Epithelial cell of proximal tubule (primary cell): ENCODE results near the gene MYO18A. TPM values are rescaled to one million over a fixed set of nuclear protein-coding genes. Genes with fewer than 3 reads are reported as not detected.

Experiments used
- DNase-seq: peaks from one replicate; pipeline ENCODE4 v3.0.0-alpha.2; 2011; ENCODE audit warnings: low read depth
- H3K4me3 ChIP-seq: 2 replicates; pipeline ENCODE4 v1.5.1; 2011; ENCODE audit warnings: low read depth, mild to moderate bottlenecking, low read length
- total RNA-seq: library from RNA; depleted of rRNA; stranded (reverse); fragments of >200 nt; gene quantifications from 2 replicates; pipeline ENCODE4 v1.2.3, GENCODE V29; 2015
- TF ChIP-seq, protein P1 (sequence below): conservative IDR thresholded peaks from 2 replicates; pipeline ENCODE4 v1.5.1; 2012; ENCODE audit warnings: low read depth, mild to moderate bottlenecking, low read length

The MYO18A gene
- total RNA-seq, 1 donor from 2014 or later, result 34.2 TPM

GRCh38 chr17:29086628-29087332, 93.4 kb downstream of the MYO18A start:
- TF ChIP-seq, protein P1, sequence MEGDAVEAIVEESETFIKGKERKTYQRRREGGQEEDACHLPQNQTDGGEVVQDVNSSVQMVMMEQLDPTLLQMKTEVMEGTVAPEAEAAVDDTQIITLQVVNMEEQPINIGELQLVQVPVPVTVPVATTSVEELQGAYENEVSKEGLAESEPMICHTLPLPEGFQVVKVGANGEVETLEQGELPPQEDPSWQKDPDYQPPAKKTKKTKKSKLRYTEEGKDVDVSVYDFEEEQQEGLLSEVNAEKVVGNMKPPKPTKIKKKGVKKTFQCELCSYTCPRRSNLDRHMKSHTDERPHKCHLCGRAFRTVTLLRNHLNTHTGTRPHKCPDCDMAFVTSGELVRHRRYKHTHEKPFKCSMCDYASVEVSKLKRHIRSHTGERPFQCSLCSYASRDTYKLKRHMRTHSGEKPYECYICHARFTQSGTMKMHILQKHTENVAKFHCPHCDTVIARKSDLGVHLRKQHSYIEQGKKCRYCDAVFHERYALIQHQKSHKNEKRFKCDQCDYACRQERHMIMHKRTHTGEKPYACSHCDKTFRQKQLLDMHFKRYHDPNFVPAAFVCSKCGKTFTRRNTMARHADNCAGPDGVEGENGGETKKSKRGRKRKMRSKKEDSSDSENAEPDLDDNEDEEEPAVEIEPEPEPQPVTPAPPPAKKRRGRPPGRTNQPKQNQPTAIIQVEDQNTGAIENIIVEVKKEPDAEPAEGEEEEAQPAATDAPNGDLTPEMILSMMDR, result no peak
- no peak for DNase-seq
- H3K4me3 ChIP-seq, result no peak overlapping the region

- no peak overlapping the region for H3K4me3 ChIP-seq
- no peak for DNase-seq
- TF ChIP-seq, protein P1, result no peak
Measured at GRCh38 chr17:29085223-29085622, 95.0 kb downstream of the MYO18A start.

GRCh38 chr17:29084541-29085146, 95.6 kb downstream of the MYO18A start:
- no peak for DNase-seq
- TF ChIP-seq, protein P1, result no peak
- H3K4me3 ChIP-seq, result no peak overlapping the region

- H3K4me3 ChIP-seq, result no peak overlapping the region
- TF ChIP-seq, protein P1, result no peak
Measured at GRCh38 chr17:29080965-29081364, 99.2 kb downstream of the MYO18A start.

GRCh38 chr17:29080323-29080722, 99.9 kb downstream of the MYO18A start:
- no peak overlapping the region for H3K4me3 ChIP-seq
- TF ChIP-seq, protein P1, result no peak
- DNase-seq, result no peak

More at GRCh38 chr17:29080965-29081364, 99.2 kb downstream of the MYO18A start:
- DNase-seq, result no peak

- TF ChIP-seq, protein P1, result no peak
- no peak for DNase-seq
- no peak overlapping the region for H3K4me3 ChIP-seq
Measured at GRCh38 chr17:29079887-29080286, 100.3 kb downstream of the MYO18A start.
